Stimulated activated CD4-positive, alpha-beta T cell treated with anti-CD3 and anti-CD28 coated beads, Interleukin-4, amount 100 ng/mL, for 24 hours (primary cell): Measurements from ENCODE around the gene LRRC10B.

Source experiments
- DNase-seq: peaks from one replicate; pipeline ENCODE4 v3.0.0-alpha.2; 2020

LRRC10B gene

GRCh38 chr11:61510166-61510919 is 1.8 kb downstream of the LRRC10B start:
- DNase-seq = no peak

GRCh38 chr11:61510974-61511373 is 2.4 kb downstream of the LRRC10B start:
- no peak for DNase-seq

GRCh38 chr11:61511383-61511782 is 2.8 kb downstream of the LRRC10B start:
- DNase-seq = no peak

- no peak for DNase-seq
Measured at GRCh38 chr11:61512435-61512834, 3.9 kb downstream of the LRRC10B start.

DNA sequence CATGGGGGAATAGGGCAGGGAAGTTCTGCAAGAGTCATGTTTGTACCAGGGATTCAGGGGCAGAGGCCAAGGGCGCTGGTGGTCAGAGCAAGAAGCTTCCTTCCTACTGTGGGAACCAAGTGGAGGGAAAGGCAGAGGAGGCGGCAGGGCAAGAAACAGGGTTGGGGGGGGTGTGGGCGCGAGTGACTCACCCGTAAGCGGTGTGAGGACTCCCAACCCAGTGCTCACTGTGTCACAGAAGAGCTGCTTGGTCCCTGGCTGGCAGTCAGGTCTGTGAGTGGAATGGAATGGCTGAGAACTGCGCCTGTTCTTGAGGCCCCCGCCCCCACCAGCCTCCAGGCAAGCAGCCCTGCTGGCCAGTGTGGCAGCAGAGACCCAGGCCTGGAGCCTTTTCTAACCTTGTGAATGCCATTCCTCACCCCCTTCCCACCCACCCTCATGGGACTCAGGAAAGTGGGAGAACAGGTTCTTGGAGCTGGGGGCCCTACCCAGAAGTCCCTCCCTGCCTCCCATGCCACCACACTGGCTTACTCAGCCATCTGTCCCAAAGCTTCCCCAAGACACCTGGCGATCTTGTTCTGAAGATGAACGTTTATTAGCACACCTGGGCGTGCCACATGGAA is 4.7 kb downstream of the LRRC10B start:
- DNase-seq = no peak

DNA sequence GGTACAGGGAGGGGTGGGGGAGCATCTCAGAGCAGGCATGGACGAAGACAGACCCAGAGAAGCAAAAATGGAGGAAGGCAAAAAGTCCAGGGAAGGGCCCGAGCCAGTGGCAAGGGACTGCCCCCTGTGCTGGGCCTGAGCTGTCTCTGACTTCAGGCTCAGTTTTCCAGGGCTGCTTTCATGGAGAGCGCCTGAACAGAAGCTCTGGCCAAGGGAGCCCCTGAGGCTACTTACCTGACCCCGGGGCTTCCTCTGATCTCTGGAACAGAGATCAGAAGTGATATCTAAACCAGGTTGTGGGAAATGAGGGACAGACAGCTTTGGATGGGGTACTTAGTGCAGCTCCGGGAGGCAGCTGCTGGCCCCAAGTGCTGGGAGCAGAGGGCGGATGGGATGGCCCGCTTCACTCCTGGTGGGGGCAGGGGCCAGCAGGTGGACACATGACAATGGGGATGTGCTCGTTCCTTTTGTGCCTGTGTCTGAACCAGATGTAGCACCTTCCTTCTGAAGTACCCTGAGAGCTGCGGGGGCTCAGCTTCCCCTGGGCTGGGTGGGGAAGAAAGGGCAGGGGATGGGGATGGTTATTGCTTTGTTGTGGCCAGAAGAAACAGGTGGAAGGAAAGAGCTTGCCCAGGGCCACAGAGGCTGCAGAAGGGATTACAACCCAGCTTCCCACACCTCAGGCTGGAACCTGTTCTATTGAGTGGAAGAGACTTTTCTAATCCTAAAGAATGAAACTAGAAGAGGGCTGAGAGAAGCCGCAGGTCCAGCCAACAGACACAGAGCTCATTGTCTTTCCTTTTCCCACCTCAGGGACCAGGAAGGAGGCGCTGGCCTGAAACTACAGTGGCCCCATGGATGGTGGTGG is 5.7 kb downstream of the LRRC10B start:
- no peak for DNase-seq

GRCh38 chr11:61515686-61516085 is 7.1 kb downstream of the LRRC10B start:
- DNase-seq = no peak

DNA sequence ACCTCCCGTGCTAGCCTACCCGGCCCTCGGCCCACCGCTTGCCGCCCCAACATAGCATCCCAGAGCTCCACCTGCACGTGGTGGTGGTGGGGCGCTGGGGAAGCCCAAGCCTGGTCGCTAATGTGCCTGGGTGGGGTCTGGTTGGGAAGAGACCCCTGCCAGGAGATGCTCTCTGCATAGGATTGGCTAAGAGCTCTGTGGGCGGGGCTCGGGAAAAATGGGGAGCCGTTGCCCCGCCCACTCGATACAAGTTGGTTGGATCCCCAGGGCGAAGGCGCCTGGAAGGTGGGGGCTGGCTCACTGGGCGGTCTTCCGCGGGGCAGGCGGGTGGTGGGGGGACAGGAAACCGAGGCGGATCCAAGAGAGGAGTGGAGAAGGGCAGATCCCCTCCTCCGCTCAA is 7.6 kb downstream of the LRRC10B start:
- no peak for DNase-seq

DNA sequence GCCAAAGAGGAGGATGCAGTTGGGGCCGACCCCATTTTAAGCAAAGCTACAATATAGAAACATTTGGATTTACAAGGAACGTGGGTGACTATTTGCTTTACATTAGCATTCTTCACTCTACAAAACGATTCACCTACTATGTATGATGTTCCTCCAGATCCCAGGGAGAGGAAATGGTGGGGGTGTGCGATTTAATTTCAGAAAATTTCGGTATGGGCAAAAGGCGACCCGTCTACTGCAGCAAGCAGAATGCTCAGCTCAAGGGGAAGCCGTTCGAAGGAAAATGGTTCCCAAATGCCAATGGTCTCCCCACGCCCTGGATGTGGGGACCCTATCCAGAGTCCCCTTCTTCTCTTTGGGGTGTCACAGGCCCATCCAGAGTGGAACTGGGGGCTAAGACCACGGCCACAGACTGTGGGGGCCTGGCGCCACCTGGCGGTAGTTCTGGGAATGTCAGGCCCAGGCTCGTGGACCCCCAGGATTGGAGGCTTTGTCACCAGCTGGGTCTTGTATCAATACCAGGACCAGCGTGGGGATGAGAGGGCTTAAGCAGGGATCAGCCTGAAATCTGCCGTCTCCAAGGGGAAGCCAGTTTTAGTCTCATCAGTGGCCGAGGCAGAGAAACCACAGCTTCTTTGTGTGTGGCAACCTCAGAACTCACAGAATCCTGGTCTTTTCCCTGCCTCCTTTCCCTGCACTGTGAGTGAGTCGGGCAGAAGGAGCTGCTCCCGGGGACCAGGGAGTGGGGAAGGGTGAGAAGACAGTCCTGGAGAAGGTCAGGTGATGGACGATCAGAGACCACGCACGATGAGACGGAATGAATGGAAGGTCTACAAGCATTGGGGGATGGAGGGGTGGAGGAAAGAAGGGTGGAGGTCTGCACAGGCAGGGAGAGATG is 8.4 kb downstream of the LRRC10B start:
- DNase-seq = peak; percentile 62

- no peak for DNase-seq
Measured at GRCh38 chr11:61518032-61518795, 9.7 kb downstream of the LRRC10B start.

DNA sequence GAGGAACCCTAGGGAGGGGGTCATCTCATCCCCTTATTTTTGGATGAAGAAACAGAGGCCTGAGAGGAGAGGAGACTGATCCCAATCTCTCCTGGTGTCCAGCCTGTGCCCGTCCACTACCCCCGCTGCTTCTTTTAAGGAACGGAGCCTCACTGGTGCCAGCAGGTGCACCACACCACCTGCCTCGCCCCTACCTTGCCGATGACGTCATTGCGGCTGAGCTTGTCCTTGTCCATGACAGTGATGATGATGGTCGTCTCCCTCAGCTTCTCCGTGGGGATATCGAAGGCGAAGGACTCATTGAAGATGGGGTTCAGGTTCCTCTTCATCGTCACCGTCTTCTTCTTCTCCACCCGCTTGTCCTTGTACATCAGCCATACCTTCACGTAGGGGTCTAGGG is 14.3 kb downstream of the LRRC10B start:
- no peak for DNase-seq

GRCh38 chr11:61524446-61524845 is 15.9 kb downstream of the LRRC10B start:
- DNase-seq = no peak

DNA sequence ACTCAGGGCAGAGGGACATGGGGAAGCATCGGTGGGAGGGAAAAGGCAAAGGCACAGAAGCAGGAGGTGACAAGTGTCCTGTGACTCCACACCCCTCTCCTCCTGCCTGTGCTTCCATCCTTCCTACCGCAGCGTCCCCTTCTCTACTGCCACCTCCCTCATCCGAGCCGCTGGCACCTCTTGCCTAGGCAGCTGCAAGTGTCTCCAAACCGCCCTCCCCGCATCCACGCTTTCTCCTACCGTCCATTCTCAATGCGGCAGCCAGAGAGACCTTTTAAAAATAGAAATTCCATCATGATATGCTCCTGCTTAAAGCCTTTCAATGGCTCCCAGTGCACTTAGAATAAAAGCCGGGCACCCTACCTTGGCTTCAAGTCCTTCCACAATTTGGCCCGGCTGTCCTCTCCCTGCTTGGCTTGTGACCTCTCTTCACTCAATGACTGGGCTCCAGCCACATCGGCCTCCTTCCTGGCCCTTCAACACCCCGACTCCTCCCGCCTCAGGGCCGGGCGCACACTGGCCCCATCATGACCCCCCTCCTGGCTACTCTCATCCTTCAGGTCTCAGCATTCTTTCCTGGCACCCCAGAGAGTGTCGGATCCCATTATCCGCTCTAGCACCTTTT is 16.5 kb downstream of the LRRC10B start:
- no peak for DNase-seq

DNA sequence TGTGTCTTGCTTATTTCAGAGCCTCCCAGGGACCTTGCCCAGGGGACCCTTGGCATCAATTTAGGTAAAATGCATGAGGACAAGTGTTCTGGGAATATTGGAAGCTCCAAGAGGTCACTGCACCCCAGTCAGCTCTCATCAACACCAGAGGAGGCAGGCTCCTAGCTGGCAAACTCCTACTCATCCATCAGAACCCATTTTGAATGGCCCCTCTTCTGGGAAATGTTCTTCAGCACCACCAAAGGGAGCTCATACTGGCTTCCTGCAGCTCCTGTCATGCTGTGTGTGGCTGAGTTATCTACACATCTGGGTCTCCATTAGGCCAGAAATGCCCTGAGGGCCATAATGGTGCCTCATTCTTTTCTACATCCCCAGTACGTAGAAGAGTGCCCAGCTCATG is 17.7 kb downstream of the LRRC10B start:
- no peak for DNase-seq

DNA sequence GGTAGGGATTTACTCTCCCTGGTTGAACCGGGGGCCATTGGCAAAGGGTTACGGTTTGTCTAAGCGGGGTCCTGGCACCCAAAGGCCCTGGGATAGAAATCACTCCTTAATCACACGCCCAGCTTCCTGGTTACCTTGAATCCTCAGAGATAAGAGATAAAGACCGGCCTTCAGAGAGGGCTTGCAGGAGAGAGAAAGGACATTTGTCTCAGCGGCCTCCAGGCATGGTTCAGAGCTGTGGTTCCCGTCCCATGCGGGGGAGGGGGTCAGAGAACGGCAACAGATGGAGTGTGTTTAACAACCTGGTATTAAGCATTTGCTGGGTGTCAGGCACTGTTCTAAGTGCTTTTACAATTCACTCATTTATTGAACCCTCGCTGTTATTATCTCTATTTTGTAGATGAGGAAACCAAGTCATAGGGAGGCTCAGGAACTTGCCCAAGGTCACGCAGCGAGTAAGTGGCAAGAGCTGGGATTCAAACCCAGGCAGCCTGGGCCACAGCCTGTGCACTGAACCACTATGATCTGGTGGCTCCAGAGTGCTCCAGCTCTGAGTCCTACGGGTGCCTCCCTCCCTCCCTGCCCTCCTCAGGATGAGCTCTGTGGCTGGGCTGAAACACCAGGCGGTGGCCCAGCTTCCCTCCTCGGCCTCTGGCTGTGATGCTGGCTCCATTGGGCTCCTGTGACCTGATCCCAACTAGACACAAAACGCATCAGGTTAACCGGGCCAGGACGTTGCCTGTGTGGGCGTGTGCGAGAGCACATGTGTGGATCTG is 18.6 kb downstream of the LRRC10B start:
- no peak for DNase-seq

DNA sequence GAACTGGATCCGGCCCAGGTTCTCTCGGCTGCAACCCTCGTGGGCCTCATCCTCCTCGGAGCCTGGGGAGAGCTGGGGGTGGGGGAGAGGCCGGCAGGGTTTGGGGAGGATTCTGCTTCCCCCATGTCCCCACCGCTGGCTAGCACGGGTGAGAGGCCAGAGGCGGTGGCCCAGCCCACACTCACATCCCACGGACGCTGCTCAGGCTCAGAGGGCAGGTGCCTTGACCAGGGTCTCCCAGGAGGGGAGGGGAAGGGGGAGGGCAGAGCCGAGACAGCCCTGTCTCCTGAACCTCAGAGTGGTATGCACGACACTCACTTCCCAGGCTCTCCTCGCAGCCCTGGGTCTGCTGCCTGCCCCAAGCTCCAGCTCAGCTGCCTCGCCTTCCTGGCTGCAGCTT is 19.6 kb downstream of the LRRC10B start:
- DNase-seq = no peak

GRCh38 chr11:61529537-61530225 is 21.1 kb downstream of the LRRC10B start:
- DNase-seq = no peak

GRCh38 chr11:61531044-61531443 is 22.5 kb downstream of the LRRC10B start:
- DNase-seq = no peak

GRCh38 chr11:61532134-61533038 is 23.8 kb downstream of the LRRC10B start:
- DNase-seq = peak; percentile 37
